HG02763 (cell line): ENCODE measurements around the gene BRD2.
"Not testable (repeated sequence)": the region's sequence is repeated elsewhere in the genome, so short reads cannot be mapped to it uniquely, and the experiment has no call there.

Experiments used
- ATAC-seq: cut with Tn5 transposase; IDR thresholded peaks from one replicate; pipeline ENCODE4 v1.9.1; 2021; ENCODE audit warnings: mild to moderate bottlenecking, moderate library complexity; ENCODE audit not compliant: unreplicated experiment

Gene BRD2

GRCh38 chr6:32968093-32968866 is at the start of gene BRD2:
Gene BRD2, plus strand, starts transcription at chr6:32968594. Its CDS starts 4,305 bp downstream, at chr6:32972899.
- peak; percentile 34 for ATAC-seq

GRCh38 chr6:32920715-32921114 is 47.7 kb upstream of the BRD2 start:
- no peak for ATAC-seq

- ATAC-seq = no peak
These were observed 46.3 kb upstream of the BRD2 start for GRCh38 chr6:32922083-32922482.

GRCh38 chr6:32931211-32931610 is 37.2 kb upstream of the BRD2 start:
- no peak for ATAC-seq

- no peak for ATAC-seq
These were observed 36.1 kb upstream of the BRD2 start for GRCh38 chr6:32932132-32932868.

GRCh38 chr6:32933661-32934085 is 34.7 kb upstream of the BRD2 start:
- ATAC-seq = no peak

GRCh38 chr6:32935551-32936238 is 32.7 kb upstream of the BRD2 start:
- no peak for ATAC-seq

GRCh38 chr6:32936239-32937152 is 31.9 kb upstream of the BRD2 start:
- ATAC-seq = no peak

- no peak for ATAC-seq
These were observed 31.2 kb upstream of the BRD2 start for GRCh38 chr6:32937230-32937633.

GRCh38 chr6:32938494-32938893 is 29.9 kb upstream of the BRD2 start:
- ATAC-seq = no peak

GRCh38 chr6:32940656-32941213 is 27.7 kb upstream of the BRD2 start, which contains the start of gene HLA-DMB:
Gene HLA-DMB, minus strand, starts transcription at chr6:32941028. Its CDS starts 221 bp downstream, at chr6:32940807.
- ATAC-seq = peak; percentile 52

GRCh38 chr6:32941214-32941768 is 27.1 kb upstream of the BRD2 start:
- peak; percentile 57 for ATAC-seq

GRCh38 chr6:32942555-32943123 is 25.8 kb upstream of the BRD2 start:
- ATAC-seq = not testable (repeated sequence)

- ATAC-seq = peak; percentile 37
These were observed 24.3 kb upstream of the BRD2 start for GRCh38 chr6:32943864-32944649.

- no peak for ATAC-seq
These were observed 23.2 kb upstream of the BRD2 start for GRCh38 chr6:32945108-32945760.

- no peak for ATAC-seq
These were observed 22.4 kb upstream of the BRD2 start for GRCh38 chr6:32945953-32946352.

- no peak for ATAC-seq
These were observed 21.5 kb upstream of the BRD2 start for GRCh38 chr6:32946893-32947292.
